DOHH2 (cell line): ENCODE measurements around the gene MDM4.

Source experiments
- H3F3A ChIP-seq: fragments of 200-600 bp; sonication (generic), shearing (Covaris generic); 2 replicates; pipeline ENCODE4 v1.6.0; 2016; ENCODE audit warnings: antibody characterized with exemption, mild to moderate bottlenecking; ENCODE audit not compliant: control insufficient read depth, insufficient read depth
- H3K27ac ChIP-seq: fragments of 200-600 bp; sonication (generic); 2 replicates; pipeline ENCODE4 v1.5.1; 2014; ENCODE audit warnings: low read depth, mild to moderate bottlenecking, low read length, moderate library complexity
- H3K27me3 ChIP-seq: fragments of 200-600 bp; sonication (generic); 2 replicates; pipeline ENCODE4 v1.6.1; 2014; ENCODE audit warnings: mild to moderate bottlenecking, low read length, mixed read lengths; ENCODE audit not compliant: control insufficient read depth
- H3K36me3 ChIP-seq: fragments of 200-600 bp; sonication (generic); 2 replicates; pipeline ENCODE4 v1.6.1; 2014; ENCODE audit warnings: mild to moderate bottlenecking, low read length, moderate library complexity, mixed read lengths; ENCODE audit not compliant: control insufficient read depth
- H3K4me1 ChIP-seq: fragments of 200-600 bp; sonication (generic); 2 replicates; pipeline ENCODE4 v1.6.1; 2014; ENCODE audit warnings: mild to moderate bottlenecking, low read length, mixed read lengths; ENCODE audit not compliant: control insufficient read depth
- H3K4me2 ChIP-seq: fragments of 200-600 bp; sonication (generic); 2 replicates; pipeline ENCODE4 v1.6.0; 2014; ENCODE audit warnings: mild to moderate bottlenecking, low read length, moderate library complexity
- H3K4me3 ChIP-seq: fragments of 200-600 bp; sonication (generic); 2 replicates; pipeline ENCODE4 v1.5.1; 2014; ENCODE audit warnings: mild to moderate bottlenecking, low read length, mixed read lengths
- H3K79me2 ChIP-seq: fragments of 200-600 bp; sonication (generic); 2 replicates; pipeline ENCODE4 v1.6.1; 2014; ENCODE audit warnings: mild to moderate bottlenecking, low read length, mixed read lengths; ENCODE audit not compliant: control insufficient read depth
- H3K9me2 ChIP-seq: fragments of 200-600 bp; sonication (generic); replicated peaks from 2 replicates; pipeline ENCODE4 v1.6.1; 2014; ENCODE audit warnings: mild to moderate bottlenecking, low read length, mixed read lengths; ENCODE audit not compliant: control insufficient read depth
- H3K9me3 ChIP-seq: fragments of 200-600 bp; sonication (generic); 2 replicates; pipeline ENCODE4 v1.6.1; 2014; ENCODE audit warnings: antibody characterized with exemption, low read length, mixed read lengths; ENCODE audit not compliant: control insufficient read depth, insufficient read depth
- H4K20me1 ChIP-seq: fragments of 200-600 bp; sonication (generic); 2 replicates; pipeline ENCODE4 v1.6.0; 2014; ENCODE audit warnings: low read depth, mild to moderate bottlenecking, antibody characterized with exemption, low read length, moderate library complexity; ENCODE audit not compliant: control insufficient read depth, insufficient read depth
- CTCF ChIP-seq: fragments of 200-600 bp; sonication (generic); IDR thresholded peaks from one replicate; pipeline ENCODE4 v1.5.1; 2014; ENCODE audit warnings: antibody characterized with exemption, mild to moderate bottlenecking, low read depth, low read length; ENCODE audit not compliant: poor library complexity, severe bottlenecking
- EZH2phosphoT487 ChIP-seq: fragments of 200-600 bp; sonication (generic); IDR thresholded peaks from 2 replicates; pipeline ENCODE4 v1.6.1; 2017; ENCODE audit warnings: borderline replicate concordance, mild to moderate bottlenecking, antibody characterized with exemption, low read length, moderate library complexity, mixed read lengths

Gene MDM4

GRCh38 chr1:204529371-204529895 lies 13.2 kb downstream of the MDM4 start:
- peaks cover 98% of the 10 kb centered on the region for H3K79me2 ChIP-seq

GRCh38 chr1:204530932-204531331 lies 14.7 kb downstream of the MDM4 start:
- no peaks in the 10 kb centered on the region for H3K9me3 ChIP-seq
- peak overlapping the region; percentile 0; the same call in 1 of the 2 replicates for H3K4me3 ChIP-seq
- H3K4me1 ChIP-seq, result peaks cover 53% of the 10 kb centered on the region
- H3K9me2 ChIP-seq, result no peaks in the 10 kb centered on the region
- peaks cover 98% of the 10 kb centered on the region for H3K36me3 ChIP-seq
- H3K27me3 ChIP-seq, result no peaks in the 10 kb centered on the region
- peak overlapping the region; percentile 48 for H3K27ac ChIP-seq
- peak overlapping the region; percentile 37 for H3K4me2 ChIP-seq
- peaks cover 13% of the 10 kb centered on the region for H3F3A ChIP-seq
- no peak for TF ChIP-seq EZH2phosphoT487
- no peak for TF ChIP-seq CTCF
- peaks cover 96% of the 10 kb centered on the region for H3K79me2 ChIP-seq
- H4K20me1 ChIP-seq, result peaks cover 8% of the 10 kb centered on the region; the same call in 1 of the 2 replicates

More at GRCh38 chr1:204529371-204529895, 13.2 kb downstream of the MDM4 start:
- no peak overlapping the region; the same call in 1 of the 2 replicates for H3K4me3 ChIP-seq
- H3K9me2 ChIP-seq, result no peaks in the 10 kb centered on the region
- peaks cover 13% of the 10 kb centered on the region for H3F3A ChIP-seq
- H3K27ac ChIP-seq, result 0 out of 2 replicates have a peak overlapping the region, but pooled peaks have one; percentile 48
- TF ChIP-seq CTCF (peak; percentile 36), EZH2phosphoT487 (no peak)
- peaks cover 68% of the 10 kb centered on the region for H3K4me1 ChIP-seq
- H3K27me3 ChIP-seq, result no peaks in the 10 kb centered on the region
- H4K20me1 ChIP-seq, result peaks cover 8% of the 10 kb centered on the region; the same call in 1 of the 2 replicates
- H3K4me2 ChIP-seq, result peak overlapping the region; percentile 37; the same call in 1 of the 2 replicates
- H3K9me3 ChIP-seq, result no peaks in the 10 kb centered on the region
- H3K36me3 ChIP-seq, result peaks cover 100% of the 10 kb centered on the region

- H3K79me2 ChIP-seq, result peaks cover 96% of the 10 kb centered on the region
- no peaks in the 10 kb centered on the region for H3K9me3 ChIP-seq
- H3K27me3 ChIP-seq, result no peaks in the 10 kb centered on the region
- no peak for TF ChIP-seq EZH2phosphoT487
- no peak for TF ChIP-seq CTCF
- peaks cover 8% of the 10 kb centered on the region; the same call in 1 of the 2 replicates for H4K20me1 ChIP-seq
- H3K4me2 ChIP-seq, result no peak overlapping the region
- H3F3A ChIP-seq, result peaks cover 13% of the 10 kb centered on the region
- no peak overlapping the region for H3K27ac ChIP-seq
- no peak overlapping the region for H3K4me3 ChIP-seq
- H3K4me1 ChIP-seq, result peaks cover 37% of the 10 kb centered on the region
- no peaks in the 10 kb centered on the region for H3K9me2 ChIP-seq
- peaks cover 98% of the 10 kb centered on the region for H3K36me3 ChIP-seq
Measured at GRCh38 chr1:204532832-204533231, 16.6 kb downstream of the MDM4 start.
